Endothelial cell of umbilical vein (primary cell): ENCODE data around the gene RHOC. TPM values are rescaled to one million over a fixed set of nuclear protein-coding genes. Genes with fewer than 3 reads are reported as not detected.

ENCODE experiments used
- BruUV-seq: library from RNA; stranded (reverse); fragments of 400-500 nt; replicated peaks from 2 replicates; lab custom pipeline; 2021; lab: Mats Ljungman, UMichigan
- CTCF ChIA-PET: fragments of 300-600, 350-600 bp; sonication (Branson Sonifier 250); formaldehyde crosslinking; loops from one replicate; lab custom pipeline; 2021; ENCODE audit warnings: antibody characterized with exemption, inconsistent platforms; lab: Charles Lee
- POLR2A ChIA-PET: fragments of 300-600, 350-600 bp; sonication (Branson Sonifier 250); formaldehyde crosslinking; loops from one replicate; lab custom pipeline; 2021; ENCODE audit warnings: antibody characterized with exemption, inconsistent platforms; lab: Charles Lee
- DNase-seq: peaks from one replicate; pipeline ENCODE4 v3.0.0-alpha.2; 2011; ENCODE audit warnings: low read depth, low spot score
- FAIRE-seq: peaks from 2 replicates; lab custom pipeline; 2011; peaks lifted over from hg19 to GRCh38; lab: Jason Lieb, UNC
- H2AFZ ChIP-seq: 2 replicates; pipeline ENCODE4 v1.6.0; 2012; ENCODE audit warnings: low read depth, low read length, control low read depth, inconsistent platforms
- H3K27ac ChIP-seq: 2 replicates; pipeline ENCODE4 v1.5.1; 2011; ENCODE audit warnings: low read depth, mild to moderate bottlenecking, control low read depth, low read length, moderate library complexity; ENCODE audit not compliant: insufficient read depth
- H3K27me3 ChIP-seq, 2 experiments: 2 replicates each; pipeline versions ENCODE4 v1.6.0 to v1.6.1; 2011; ENCODE audit warnings: low read length in 2 of 2, mixed read lengths in 1 of 2; ENCODE audit not compliant: control insufficient read depth in 2 of 2, insufficient read depth in 2 of 2
- H3K36me3 ChIP-seq, 2 experiments: 2 replicates in 1 of 2; 3 replicates in 1 of 2; pipeline ENCODE4 v1.5.1; 2011; ENCODE audit warnings: low read length in 2 of 2, mild to moderate bottlenecking in 1 of 2, moderate library complexity in 1 of 2; ENCODE audit not compliant: control insufficient read depth in 2 of 2, insufficient read depth in 2 of 2; ENCODE audit errors: extremely low read depth in 1 of 2
- H3K4me1 ChIP-seq: 3 replicates; pipeline ENCODE4 v1.5.1; 2011; ENCODE audit warnings: mild to moderate bottlenecking, low read length; ENCODE audit not compliant: control insufficient read depth, insufficient read depth; ENCODE audit errors: extremely low read depth
- H3K4me2 ChIP-seq: 2 replicates; pipeline ENCODE4 v1.6.1; 2011; ENCODE audit warnings: low read length, control low read depth, mixed read lengths; ENCODE audit not compliant: insufficient read depth
- H3K4me3 ChIP-seq, 3 experiments: fragments of 200-600 bp in 1 of 3; sonication (generic), shearing (Covaris generic) in 1 of 3; replicated peaks in 1 of 3; 2 replicates each; pipeline ENCODE4 v1.5.1; 2011 to 2016; ENCODE audit warnings: control low read depth in 3 of 3, low read length in 3 of 3, mild to moderate bottlenecking in 2 of 3, inconsistent platforms in 1 of 3, low read depth in 1 of 3, moderate library complexity in 1 of 3; ENCODE audit not compliant: insufficient read depth in 1 of 3
- H3K79me2 ChIP-seq: 2 replicates; pipeline ENCODE4 v1.6.0; 2012; ENCODE audit warnings: low read length, inconsistent platforms; ENCODE audit not compliant: control insufficient read depth, insufficient read depth
- H3K9ac ChIP-seq: replicated peaks from 2 replicates; pipeline ENCODE3; 2011; ENCODE audit warnings: low read length, control low read depth; ENCODE audit not compliant: insufficient read depth; ENCODE audit errors: extremely low read depth
- H3K9me1 ChIP-seq: replicated peaks from 3 replicates; pipeline ENCODE4 v1.6.0; 2011; ENCODE audit warnings: mild to moderate bottlenecking, low read length; ENCODE audit not compliant: control insufficient read depth, insufficient read depth; ENCODE audit errors: extremely low read depth
- H3K9me3 ChIP-seq: replicated peaks from 2 replicates; pipeline ENCODE4 v1.5.1; 2012; ENCODE audit warnings: low read length, inconsistent platforms; ENCODE audit not compliant: control insufficient read depth, insufficient read depth
- H4K20me1 ChIP-seq: replicated peaks from 2 replicates; pipeline ENCODE3; 2011; ENCODE audit warnings: mild to moderate bottlenecking, low read length; ENCODE audit not compliant: control insufficient read depth, insufficient read depth; ENCODE audit errors: extremely low read depth
- CTCF ChIP-seq, 2 donors: IDR thresholded peaks; 1 replicate in 1 of 2; 2 replicates in 1 of 2; pipeline ENCODE4 v1.5.1; 2011; ENCODE audit warnings: low read length in 2 of 2, mild to moderate bottlenecking in 2 of 2, moderate library complexity in 2 of 2, control low read depth in 1 of 2, inconsistent platforms in 1 of 2, low read depth in 1 of 2; ENCODE audit not compliant: insufficient read depth in 1 of 2; ENCODE audit errors: extremely low read depth in 1 of 2
- EZH2 ChIP-seq: IDR thresholded peaks from 2 replicates; pipeline ENCODE4 v1.6.1; 2012; ENCODE audit warnings: borderline replicate concordance, low read depth, mild to moderate bottlenecking, moderate library complexity, low read length, inconsistent platforms; ENCODE audit not compliant: severe bottlenecking
- FOS ChIP-seq: IDR thresholded peaks from 2 replicates; pipeline ENCODE4 v1.6.1; 2011; ENCODE audit warnings: mild to moderate bottlenecking, low read length, moderate library complexity, borderline replicate concordance; ENCODE audit not compliant: insufficient read depth
- GATA2 ChIP-seq: IDR thresholded peaks from 2 replicates; pipeline ENCODE4 v1.7.0; 2011; ENCODE audit warnings: low read depth, mild to moderate bottlenecking, moderate library complexity, mixed read lengths, low read length; ENCODE audit not compliant: insufficient read length, insufficient read depth
- JUN ChIP-seq: IDR thresholded peaks from 2 replicates; pipeline ENCODE4 v1.6.1; 2011; ENCODE audit warnings: borderline replicate concordance, low read depth; ENCODE audit not compliant: insufficient read length, insufficient read depth
- MAX ChIP-seq: IDR thresholded peaks from 2 replicates; pipeline ENCODE4 v1.6.1; 2011; ENCODE audit not compliant: insufficient read depth, insufficient read length
- MYC ChIP-seq: IDR thresholded peaks from one replicate; pipeline ENCODE4 v1.6.1; 2011; ENCODE audit warnings: mild to moderate bottlenecking, low read depth, low read length
- POLR2A ChIP-seq: IDR thresholded peaks from 2 replicates; pipeline ENCODE4 v1.6.1; 2012; ENCODE audit warnings: low read depth, mild to moderate bottlenecking, control low read depth, low read length
- POLR2AphosphoS5 ChIP-seq: IDR thresholded peaks from 2 replicates; pipeline ENCODE4 v1.6.1; 2012; ENCODE audit warnings: low read depth, mild to moderate bottlenecking, control low read depth, low read length, moderate library complexity; ENCODE audit not compliant: insufficient read depth
- dilution Hi-C: fragments of 300-500 bp; cut with MboI; formaldehyde crosslinking; loops from one replicate; pipeline ENCODE4 v1.15.0; 2019; ENCODE audit warnings: low sequenced_read_pairs; ENCODE audit not compliant: extremely low pct_ligation_motif_present
- intact Hi-C: fragments of 100-400 bp; cut with micrococcal nuclease; formaldehyde crosslinking; loops from one replicate; pipeline ENCODE4 v1.10.0; 2022
- polyA plus RNA-seq, 4 experiments: library from polyadenylated mRNA; depleted of rRNA in 3 of 4; stranded (reverse) in 3 of 4; unstranded in 1 of 4; fragments of >200 nt; gene quantifications; 2 replicates each; pipeline versions ENCODE4 v1.2.1 to v1.2.3, GENCODE V29; 2011 to 2012; ENCODE audit warnings: missing spikeins in 1 of 4
- total RNA-seq: library from RNA; stranded (reverse); gene quantifications from 2 replicates; pipeline ENCODE4 v1.2.3, GENCODE V29; 2021

RHOC gene
- total and polyA plus RNA-seq, 2 donors (not counting 3 experiments of a cell fraction or from before 2014, with no cell fraction given) = 699 to 1,244 TPM

GRCh38 chr1:112689842-112690237, 17.1 kb downstream of the RHOC start:
- Histone ChIP-seq H3K4me3 (no peak overlapping the region), H3K4me2 (no peak overlapping the region), H3K9me3 (no peaks in the 10 kb centered on the region), H4K20me1 (no peaks in the 10 kb centered on the region), H3K27ac (no peak overlapping the region), H3K9ac (no peak overlapping the region), H2AFZ (no peak overlapping the region), H3K79me2 (no peaks in the 10 kb centered on the region), H3K36me3 (peaks cover 9 to 23% of the 10 kb centered on the region in 2 experiments), H3K4me1 (no peaks in the 10 kb centered on the region), H3K27me3 (no peaks in the 10 kb centered on the region), H3K9me1 (no peaks in the 10 kb centered on the region)
- ChIA-PET CTCF (interaction anchor here (0.8 kb wide), 1 partner anchor 25 kb away, joined by 3 read pairs; no protein-coding TSS in a partner anchor), POLR2A (no interaction called here)
- intact Hi-C loops (no loop called here), dilution Hi-C loops (no loop called here)
- FAIRE-seq (no peak), DNase-seq (no peak)
- no peak for TF ChIP-seq POLR2AphosphoS5
- TF ChIP-seq JUN = no peak
- TF ChIP-seq MYC = no peak
- no peak for TF ChIP-seq MAX
- no peak for TF ChIP-seq FOS
- TF ChIP-seq GATA2 = no peak
- no peak for TF ChIP-seq EZH2
- no peak for TF ChIP-seq POLR2A
- TF ChIP-seq CTCF (IDR thresholded peaks at IDR 0.05; ENCODE audit: extremely low read depth in 1 of 2, insufficient read depth in 1 of 2, low read depth in 1 of 2, low read length in 2 of 2) = no peak
- no TSS peak for BruUV-seq
